K562 treated with DMSO at 1 percent for 4 hours (cell line): ENCODE measurements around the gene IZUMO1R. TPM values are rescaled to one million over a fixed set of nuclear protein-coding genes. Genes with fewer than 3 reads are reported as not detected.

Experiments used
- total RNA-seq: library from RNA; unstranded; fragments of 300-600 nt; gene quantifications from 2 replicates; pipeline ENCODE4 v1.2.3, GENCODE V29; 2022; ENCODE audit not compliant: insufficient read depth

Gene IZUMO1R
- total RNA-seq, result not detected in 2 replicates

DNA sequence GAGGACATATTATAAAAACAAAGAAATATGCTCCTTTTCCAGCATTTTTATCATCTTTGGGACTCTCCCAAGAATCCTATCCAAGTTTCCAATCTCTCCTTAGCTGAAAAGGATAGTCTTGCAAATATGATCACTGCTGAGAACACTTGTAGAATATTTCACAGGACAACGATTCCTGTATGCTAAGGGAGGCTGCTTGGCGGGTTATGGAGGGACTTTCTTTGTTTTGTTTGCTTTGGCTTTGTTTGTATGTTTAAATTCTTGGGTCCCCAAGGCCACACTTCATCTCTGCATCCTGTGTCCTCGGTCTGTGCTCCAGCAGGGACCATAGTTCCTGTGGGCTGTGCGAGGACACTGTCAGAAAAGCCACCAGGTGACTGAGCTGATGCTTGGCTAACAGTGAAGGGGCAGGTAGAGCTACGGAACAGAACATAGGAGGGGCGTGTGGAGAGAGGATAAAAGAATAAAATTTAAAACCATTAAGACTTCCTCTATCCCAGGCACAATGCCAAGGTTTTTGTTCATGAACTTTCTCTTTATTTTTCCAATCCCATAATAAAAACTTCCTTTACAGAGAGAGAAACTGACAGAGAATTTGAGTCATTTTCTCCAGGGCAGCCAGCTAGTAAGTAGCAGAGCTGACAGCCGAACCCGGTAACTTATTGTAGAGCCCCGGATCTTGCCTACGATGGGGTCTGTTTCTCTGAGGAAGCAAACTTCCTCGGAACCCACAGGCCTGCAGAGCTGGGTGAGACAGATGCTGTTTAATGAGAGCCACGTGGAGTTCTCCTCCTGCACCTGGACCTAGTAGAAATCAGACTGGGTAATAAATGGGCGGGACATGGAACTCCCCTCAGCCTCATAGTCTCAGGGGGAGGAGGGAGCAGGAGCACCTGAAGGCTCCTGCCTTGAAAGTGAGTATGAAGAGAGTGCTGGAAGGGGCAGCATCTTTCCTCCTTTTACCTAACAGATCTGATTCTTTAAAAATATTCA is at the start of gene IZUMO1R:
TSS of gene IZUMO1R (plus strand) at position 615 of the 993 bp plus-strand sequence. CDS start 1,057 bp downstream, outside the sequence.

Other genes with a start within 250 kb of the IZUMO1R start
- 9.4 and 10.0 TPM in 2 replicates for gene PANX1, start 175.7 kb upstream of the IZUMO1R start, total RNA-seq
- 0.44 and 0.69 TPM in 2 replicates for gene GPR83, start 96.8 kb downstream of the IZUMO1R start, total RNA-seq
- gene MRE11, start 189.3 kb downstream of the IZUMO1R start, total RNA-seq, result 8.6 and 8.8 TPM in 2 replicates
- gene ANKRD49, start 189.4 kb downstream of the IZUMO1R start, total RNA-seq, result 13.4 and 18.1 TPM in 2 replicates
- gene C11orf97, start 207.9 kb downstream of the IZUMO1R start, total RNA-seq, result not detected in 2 replicates
- 3.0 and 3.3 TPM in 2 replicates for gene FUT4, start 239.3 kb downstream of the IZUMO1R start, total RNA-seq